Brain microvascular endothelial cell (primary cell): Measurements from ENCODE around the gene BBS9.
"Not testable (repeated sequence)": the region's sequence is repeated elsewhere in the genome, so short reads cannot be mapped to it uniquely, and the experiment has no call there.

Source experiments
- DNase-seq: peaks from one replicate; pipeline ENCODE4 v3.0.0-alpha.2; 2020
- H3K27ac ChIP-seq: fragments of 250-450 bp; sonication (Bioruptor Pico); 2 replicates; pipeline ENCODE4 v1.5.1; 2020; ENCODE audit warnings: mild to moderate bottlenecking, moderate library complexity
- H3K27me3 ChIP-seq: fragments of 250-450 bp; sonication (Bioruptor Pico); replicated peaks from 2 replicates; pipeline ENCODE4 v1.5.1; 2020; ENCODE audit warnings: mild to moderate bottlenecking
- H3K36me3 ChIP-seq: fragments of 250-450 bp; sonication (Bioruptor Pico); replicated peaks from 2 replicates; pipeline ENCODE4 v1.5.1; 2020; ENCODE audit warnings: mild to moderate bottlenecking
- H3K4me3 ChIP-seq: 2 replicates; pipeline ENCODE4 v1.5.1; 2011; ENCODE audit warnings: low read depth, mild to moderate bottlenecking, control low read depth, low read length, moderate library complexity
- in situ Hi-C: cut with HindIII; loops from 2 replicates; pipeline ENCODE4 v1.10.0; 2017; ENCODE audit warnings: low sequenced_read_pairs, low pct_ligation_motif_present
- TF ChIP-seq, protein P1 (sequence below): IDR thresholded peaks from 2 replicates; pipeline ENCODE4 v1.5.1; 2011; ENCODE audit warnings: low read depth, mild to moderate bottlenecking, moderate library complexity, low read length, control low read depth, inconsistent platforms; ENCODE audit errors: missing control alignments

The BBS9 gene

DNA sequence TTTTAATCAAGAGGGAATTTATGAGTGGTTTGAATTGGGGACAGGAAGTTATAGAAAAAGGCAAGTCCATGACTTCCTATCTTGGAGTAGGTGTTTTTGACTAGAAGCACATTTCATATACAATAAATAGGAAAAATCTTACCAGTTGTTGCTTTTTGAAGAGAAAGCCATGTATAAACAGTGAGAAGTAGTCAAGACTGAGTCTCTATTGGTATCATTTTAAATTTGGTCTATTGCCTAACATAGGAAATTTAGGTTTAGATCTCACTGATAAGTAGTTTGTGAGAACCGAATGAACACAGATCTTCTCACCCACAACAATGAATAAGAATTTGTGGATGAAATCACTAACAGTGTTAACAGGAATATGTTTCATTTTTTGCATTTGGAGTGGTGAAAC, 387.2 kb downstream of the BBS9 start:
- H3K27me3 ChIP-seq: no peaks in the 10 kb centered on the region
- DNase-seq: no peak
- H3K36me3 ChIP-seq: no peaks in the 10 kb centered on the region
- TF ChIP-seq, protein P1, sequence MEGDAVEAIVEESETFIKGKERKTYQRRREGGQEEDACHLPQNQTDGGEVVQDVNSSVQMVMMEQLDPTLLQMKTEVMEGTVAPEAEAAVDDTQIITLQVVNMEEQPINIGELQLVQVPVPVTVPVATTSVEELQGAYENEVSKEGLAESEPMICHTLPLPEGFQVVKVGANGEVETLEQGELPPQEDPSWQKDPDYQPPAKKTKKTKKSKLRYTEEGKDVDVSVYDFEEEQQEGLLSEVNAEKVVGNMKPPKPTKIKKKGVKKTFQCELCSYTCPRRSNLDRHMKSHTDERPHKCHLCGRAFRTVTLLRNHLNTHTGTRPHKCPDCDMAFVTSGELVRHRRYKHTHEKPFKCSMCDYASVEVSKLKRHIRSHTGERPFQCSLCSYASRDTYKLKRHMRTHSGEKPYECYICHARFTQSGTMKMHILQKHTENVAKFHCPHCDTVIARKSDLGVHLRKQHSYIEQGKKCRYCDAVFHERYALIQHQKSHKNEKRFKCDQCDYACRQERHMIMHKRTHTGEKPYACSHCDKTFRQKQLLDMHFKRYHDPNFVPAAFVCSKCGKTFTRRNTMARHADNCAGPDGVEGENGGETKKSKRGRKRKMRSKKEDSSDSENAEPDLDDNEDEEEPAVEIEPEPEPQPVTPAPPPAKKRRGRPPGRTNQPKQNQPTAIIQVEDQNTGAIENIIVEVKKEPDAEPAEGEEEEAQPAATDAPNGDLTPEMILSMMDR: no peak
- in situ Hi-C loops: no loop called here
- no peak overlapping the region for H3K27ac ChIP-seq
- H3K4me3 ChIP-seq: no peak overlapping the region

GRCh38 chr7:33517191-33517590, 387.8 kb downstream of the BBS9 start:
- H3K27ac ChIP-seq: no peak overlapping the region
- no peak for DNase-seq
- in situ Hi-C loops: no loop called here
- TF ChIP-seq, protein P1: no peak
- H3K27me3 ChIP-seq: no peaks in the 10 kb centered on the region
- no peaks in the 10 kb centered on the region for H3K36me3 ChIP-seq
- no peak overlapping the region for H3K4me3 ChIP-seq

DNA sequence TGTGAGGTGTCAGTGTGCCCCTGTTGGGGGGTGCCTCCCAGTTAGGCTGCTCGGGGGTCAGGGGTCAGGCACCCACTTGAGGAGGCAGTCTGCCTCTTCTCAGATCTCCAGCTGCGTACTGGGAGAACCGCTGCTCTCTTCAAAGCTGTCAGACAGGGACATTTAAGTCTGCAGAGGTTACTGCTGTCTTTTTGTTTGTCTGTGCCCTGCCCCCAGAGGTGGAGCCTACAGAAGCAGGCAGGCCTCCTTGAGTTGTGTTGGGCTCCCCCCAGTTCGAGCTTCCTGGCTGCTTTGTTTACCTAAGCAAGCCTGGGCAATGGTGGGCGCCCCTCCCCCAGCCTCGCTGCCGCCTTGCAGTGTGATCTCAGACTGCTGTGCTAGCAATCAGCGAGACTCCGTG, 397.6 kb downstream of the BBS9 start:
- H3K4me3 ChIP-seq, DNase-seq, in situ Hi-C loops, H3K27me3 ChIP-seq, H3K36me3 ChIP-seq, H3K27ac ChIP-seq: not testable (repeated sequence)

GRCh38 chr7:33527613-33528012, 398.2 kb downstream of the BBS9 start:
- in situ Hi-C loops, H3K4me3 ChIP-seq, H3K27me3 ChIP-seq, DNase-seq, H3K36me3 ChIP-seq, H3K27ac ChIP-seq: not testable (repeated sequence)

- in situ Hi-C loops: no loop called here
- Histone ChIP-seq H3K27me3 (no peaks in the 10 kb centered on the region), H3K27ac (no peak overlapping the region), H3K4me3 (no peak overlapping the region), H3K36me3 (no peaks in the 10 kb centered on the region)
- no peak for DNase-seq
- TF ChIP-seq, protein P1: no peak
These were observed 399.7 kb downstream of the BBS9 start for GRCh38 chr7:33529070-33529469.

- in situ Hi-C loops: no loop called here
- Histone ChIP-seq H3K36me3 (no peaks in the 10 kb centered on the region), H3K27ac (no peak overlapping the region), H3K4me3 (no peak overlapping the region), H3K27me3 (no peaks in the 10 kb centered on the region)
- TF ChIP-seq, protein P1: no peak
- DNase-seq: no peak
These were observed 401.3 kb downstream of the BBS9 start for GRCh38 chr7:33530664-33531063.

DNA sequence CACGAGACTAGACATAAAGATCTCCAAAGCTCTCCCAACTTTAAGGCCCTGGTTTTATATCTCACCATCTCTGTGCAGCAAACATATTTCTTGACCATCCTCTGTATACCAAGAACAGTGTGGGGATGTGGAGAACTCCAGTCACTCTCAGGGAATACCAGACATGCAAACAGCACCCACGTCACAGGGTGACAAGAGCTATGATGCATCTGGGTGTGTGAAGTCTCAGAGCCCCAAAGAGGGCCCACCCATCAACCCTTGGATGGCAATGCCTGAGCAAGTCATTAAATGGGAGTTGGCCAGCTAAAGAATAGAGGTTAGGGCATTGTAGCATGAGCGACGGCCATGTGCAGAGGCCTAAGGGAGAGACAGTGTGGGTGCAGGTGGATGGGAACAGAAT, 402.5 kb downstream of the BBS9 start:
- H3K36me3 ChIP-seq: no peaks in the 10 kb centered on the region
- no peak overlapping the region for H3K27ac ChIP-seq
- TF ChIP-seq, protein P1: no peak
- no peak for DNase-seq
- no peak overlapping the region for H3K4me3 ChIP-seq
- H3K27me3 ChIP-seq: no peaks in the 10 kb centered on the region
- in situ Hi-C loops: no loop called here
